Activated T-cell treated with anti-CD3 and anti-CD28 coated beads, Interleukin-2, amount 50 U/mL, for 24 hours (primary cell): ENCODE results near the gene CLIC4.
"Not testable (repeated sequence)": the region's sequence is repeated elsewhere in the genome, so short reads cannot be mapped to it uniquely, and the experiment has no call there.

ENCODE experiments used
- DNase-seq: peaks from one replicate; pipeline ENCODE4 v3.0.0-alpha.2; 2020
- H3K27ac Mint-ChIP-seq: 2 replicates; pipeline ENCODE4 v1.8.0; 2020; ENCODE audit warnings: mild to moderate bottlenecking, mixed read lengths
- H3K27me3 Mint-ChIP-seq: 2 replicates; pipeline ENCODE4 v1.8.0; 2020; ENCODE audit warnings: mixed read lengths
- H3K36me3 Mint-ChIP-seq: 2 replicates; pipeline ENCODE4 v1.8.0; 2020; ENCODE audit warnings: low read depth, mixed read lengths
- H3K4me1 Mint-ChIP-seq: 2 replicates; pipeline ENCODE4 v1.8.0; 2020; ENCODE audit warnings: low read depth, mixed read lengths
- H3K4me3 Mint-ChIP-seq: 2 replicates; pipeline ENCODE4 v1.8.0; 2020; ENCODE audit warnings: mild to moderate bottlenecking, moderate library complexity, mixed read lengths
- H3K9me3 Mint-ChIP-seq: 2 replicates; pipeline ENCODE4 v1.8.0; 2020; ENCODE audit warnings: mixed read lengths

Gene CLIC4

GRCh38 chr1:24769656-24770651 lies 24.7 kb downstream of the CLIC4 start:
- no peak for DNase-seq
- H3K27ac Mint-ChIP-seq: no peak overlapping the region
- no peaks in the 10 kb centered on the region for H3K27me3 Mint-ChIP-seq
- H3K9me3 Mint-ChIP-seq: no peaks in the 10 kb centered on the region
- no peak overlapping the region for H3K4me3 Mint-ChIP-seq
- H3K36me3 Mint-ChIP-seq: no peaks in the 10 kb centered on the region
- peaks cover 5% of the 10 kb centered on the region for H3K4me1 Mint-ChIP-seq

GRCh38 chr1:24770881-24771280 lies 25.6 kb downstream of the CLIC4 start:
- no peak for DNase-seq
- H3K27ac Mint-ChIP-seq: no peak overlapping the region
- no peaks in the 10 kb centered on the region for H3K36me3 Mint-ChIP-seq
- no peaks in the 10 kb centered on the region for H3K27me3 Mint-ChIP-seq
- no peaks in the 10 kb centered on the region for H3K9me3 Mint-ChIP-seq
- H3K4me1 Mint-ChIP-seq: peaks cover 5% of the 10 kb centered on the region
- no peak overlapping the region for H3K4me3 Mint-ChIP-seq

DNA sequence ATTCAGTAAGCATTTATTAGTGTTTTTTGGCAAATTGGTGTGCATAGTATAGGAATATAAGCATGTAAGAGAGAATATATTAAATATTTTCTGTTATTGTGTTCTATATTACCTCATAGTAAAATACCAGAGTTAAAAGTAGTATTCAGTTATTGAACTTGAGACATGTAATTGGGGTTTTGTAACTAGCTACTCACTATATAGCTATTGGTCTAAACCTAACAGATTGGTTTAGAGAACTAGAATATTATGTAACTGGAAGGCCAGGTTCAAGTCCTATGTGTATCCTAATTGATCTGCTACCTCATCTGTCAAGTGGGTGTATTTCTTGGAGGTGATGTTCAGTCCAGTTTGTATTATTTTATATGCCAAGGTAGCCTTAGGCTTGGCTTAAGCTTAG lies 26.3 kb downstream of the CLIC4 start:
- Mint-ChIP-seq H3K27ac (no peak overlapping the region), H3K9me3 (no peaks in the 10 kb centered on the region), H3K36me3 (no peaks in the 10 kb centered on the region), H3K4me3 (no peak overlapping the region), H3K27me3 (no peaks in the 10 kb centered on the region), H3K4me1 (peaks cover 5% of the 10 kb centered on the region)
- no peak for DNase-seq

DNA sequence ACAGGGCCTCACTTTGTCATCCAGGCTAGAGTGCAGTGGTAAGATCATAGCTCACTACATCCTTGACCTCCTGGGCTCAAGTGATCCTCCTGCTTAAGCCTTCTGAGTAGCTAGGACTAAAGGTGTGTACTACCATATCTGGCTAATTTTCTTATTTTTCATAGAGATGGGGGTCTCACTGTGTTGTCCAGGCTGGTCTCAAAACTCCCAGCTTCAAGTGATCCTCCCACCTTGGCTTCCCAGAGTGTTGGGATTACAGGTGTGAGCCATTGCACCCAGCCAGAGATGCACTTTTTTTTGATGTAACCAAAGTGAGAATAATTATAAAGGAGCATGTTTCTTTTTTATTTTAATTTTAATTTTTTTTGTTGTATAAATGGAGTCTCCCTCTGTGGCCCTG lies 28.4 kb downstream of the CLIC4 start:
- H3K4me3 Mint-ChIP-seq: no peak overlapping the region

DNA sequence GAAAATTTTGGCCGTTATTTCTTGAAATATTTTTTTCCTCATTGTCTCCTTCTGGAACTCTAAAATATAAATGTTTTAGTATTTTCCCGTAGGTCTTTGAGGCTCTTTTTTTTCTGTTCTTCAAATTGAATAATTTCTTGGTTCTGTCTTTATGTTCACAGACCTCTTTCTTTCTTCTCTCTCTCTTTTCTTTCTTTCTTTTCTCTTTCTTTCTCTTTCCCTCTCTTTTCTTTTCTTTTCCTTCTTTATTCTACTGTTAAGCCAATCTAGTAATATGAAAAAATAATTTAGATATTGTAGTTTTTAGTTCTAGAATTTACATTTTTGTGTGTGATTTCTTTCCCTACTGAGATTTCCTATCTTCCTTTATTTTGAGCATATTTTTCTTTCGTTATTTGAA lies 30.1 kb downstream of the CLIC4 start:
- Mint-ChIP-seq H3K36me3 (no peaks in the 10 kb centered on the region), H3K4me1 (peaks cover 1% of the 10 kb centered on the region), H3K27me3 (no peaks in the 10 kb centered on the region), H3K27ac (no peak overlapping the region), H3K9me3 (no peaks in the 10 kb centered on the region), H3K4me3 (no peak overlapping the region)
- no peak for DNase-seq

More for the DNA sequence above, 28.4 kb downstream of the CLIC4 start:
- no peaks in the 10 kb centered on the region for H3K27me3 Mint-ChIP-seq
- DNase-seq: no peak
- peaks cover 5% of the 10 kb centered on the region for H3K4me1 Mint-ChIP-seq
- no peak overlapping the region for H3K27ac Mint-ChIP-seq
- H3K9me3 Mint-ChIP-seq: no peaks in the 10 kb centered on the region
- H3K36me3 Mint-ChIP-seq: no peaks in the 10 kb centered on the region

DNA sequence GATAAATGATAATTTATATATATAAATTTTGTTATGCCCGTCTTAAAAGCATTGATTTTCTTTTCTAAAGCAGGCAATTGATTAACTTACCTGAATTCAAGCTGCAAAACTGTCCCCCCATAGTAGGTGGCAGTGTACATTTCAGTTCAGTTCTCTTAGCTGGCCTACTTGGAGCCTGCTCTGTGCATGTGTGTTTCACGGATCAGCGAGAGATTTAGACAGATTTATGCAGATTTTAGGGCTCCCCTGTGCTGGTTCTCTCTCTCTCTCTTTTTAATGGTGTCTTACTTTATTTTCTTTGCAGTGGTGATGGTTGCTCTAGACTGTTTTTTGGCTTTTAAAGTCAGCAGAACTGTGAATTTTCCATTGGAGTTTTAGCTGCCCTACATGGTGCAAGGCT lies 30.7 kb downstream of the CLIC4 start:
- H3K36me3 Mint-ChIP-seq: no peaks in the 10 kb centered on the region
- no peak overlapping the region for H3K27ac Mint-ChIP-seq
- no peaks in the 10 kb centered on the region for H3K27me3 Mint-ChIP-seq
- no peak overlapping the region for H3K4me3 Mint-ChIP-seq
- DNase-seq: no peak
- H3K4me1 Mint-ChIP-seq: no peaks in the 10 kb centered on the region
- no peaks in the 10 kb centered on the region for H3K9me3 Mint-ChIP-seq

DNA sequence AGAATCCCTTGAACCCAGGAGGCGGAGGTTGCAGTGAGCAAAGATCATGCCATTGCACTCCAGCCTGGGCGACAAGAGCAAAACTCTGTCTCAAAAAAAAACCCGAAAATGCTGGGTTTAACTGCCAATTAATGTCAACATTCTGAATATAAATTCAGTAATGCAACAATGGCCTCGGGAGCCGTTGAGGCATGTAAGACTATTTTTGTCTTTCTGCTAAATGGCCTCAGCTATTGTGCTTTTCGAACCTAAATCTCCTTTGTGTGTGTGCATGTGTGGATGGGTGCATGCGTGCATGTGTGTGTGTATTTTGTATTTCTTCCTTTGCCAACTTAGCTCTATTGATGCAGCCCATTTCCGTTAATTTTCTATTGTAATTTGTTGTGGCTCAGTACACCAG lies 31.6 kb downstream of the CLIC4 start:
- H3K27me3 Mint-ChIP-seq: no peaks in the 10 kb centered on the region
- no peaks in the 10 kb centered on the region for H3K9me3 Mint-ChIP-seq
- no peak overlapping the region for H3K4me3 Mint-ChIP-seq
- no peaks in the 10 kb centered on the region for H3K36me3 Mint-ChIP-seq
- DNase-seq: no peak
- no peak overlapping the region for H3K27ac Mint-ChIP-seq
- H3K4me1 Mint-ChIP-seq: no peaks in the 10 kb centered on the region

DNA sequence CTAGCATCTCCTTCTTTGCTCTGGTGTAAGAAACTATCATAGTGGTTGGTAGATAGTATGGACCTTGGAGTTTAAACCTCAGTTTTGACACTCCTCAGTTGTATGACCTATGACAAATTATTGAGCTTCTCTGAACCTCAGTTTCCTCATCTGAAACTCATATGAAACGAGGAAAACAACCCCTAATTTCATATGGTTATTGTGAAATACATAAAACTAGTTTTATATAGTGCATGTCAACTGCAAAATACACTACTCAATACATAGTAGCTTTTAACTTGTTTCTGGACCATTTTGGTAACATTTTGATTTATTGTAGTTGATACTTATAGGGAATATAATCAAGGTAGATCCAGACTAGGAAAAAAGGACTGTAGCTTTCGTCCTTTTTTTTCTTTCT lies 32.9 kb downstream of the CLIC4 start:
- Mint-ChIP-seq H3K9me3 (no peaks in the 10 kb centered on the region), H3K4me3 (no peak overlapping the region), H3K27me3 (no peaks in the 10 kb centered on the region), H3K27ac (no peak overlapping the region), H3K4me1 (no peaks in the 10 kb centered on the region), H3K36me3 (no peaks in the 10 kb centered on the region)
- no peak for DNase-seq

DNA sequence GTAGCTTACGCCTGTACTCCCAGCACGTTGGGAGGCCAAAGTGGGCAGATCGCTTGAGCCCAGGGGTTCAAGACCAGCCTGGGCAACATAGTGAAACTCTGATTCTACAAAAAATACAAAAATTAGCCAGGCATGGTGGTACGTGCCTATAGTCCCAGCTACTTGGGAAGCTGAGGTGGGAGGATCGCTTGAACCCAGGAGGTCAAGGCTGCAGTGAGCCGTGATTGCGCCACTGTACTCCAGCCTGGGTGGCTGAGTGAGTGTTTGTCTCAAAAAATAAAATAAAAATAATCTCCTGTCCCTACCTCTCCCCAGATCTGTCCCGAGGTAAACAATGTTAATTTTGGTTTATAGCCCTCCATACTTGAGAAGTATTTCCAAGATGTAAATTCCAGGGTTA lies 34.0 kb downstream of the CLIC4 start:
- H3K4me3 Mint-ChIP-seq, H3K36me3 Mint-ChIP-seq, H3K4me1 Mint-ChIP-seq, H3K9me3 Mint-ChIP-seq, DNase-seq, H3K27ac Mint-ChIP-seq, H3K27me3 Mint-ChIP-seq: not testable (repeated sequence)

- no peak overlapping the region for H3K27ac Mint-ChIP-seq
- no peak overlapping the region for H3K4me3 Mint-ChIP-seq
- H3K27me3 Mint-ChIP-seq: no peaks in the 10 kb centered on the region
- no peaks in the 10 kb centered on the region for H3K36me3 Mint-ChIP-seq
- no peak for DNase-seq
- H3K4me1 Mint-ChIP-seq: no peaks in the 10 kb centered on the region
- H3K9me3 Mint-ChIP-seq: no peaks in the 10 kb centered on the region
These were observed 34.6 kb downstream of the CLIC4 start for GRCh38 chr1:24779689-24780464.

- H3K4me3 Mint-ChIP-seq, H3K36me3 Mint-ChIP-seq, H3K9me3 Mint-ChIP-seq, H3K4me1 Mint-ChIP-seq, DNase-seq, H3K27me3 Mint-ChIP-seq, H3K27ac Mint-ChIP-seq: not testable (repeated sequence)
These were observed 35.4 kb downstream of the CLIC4 start for GRCh38 chr1:24780626-24781025.

GRCh38 chr1:24782689-24783088 lies 37.4 kb downstream of the CLIC4 start:
- no peaks in the 10 kb centered on the region for H3K4me1 Mint-ChIP-seq
- H3K9me3 Mint-ChIP-seq: no peaks in the 10 kb centered on the region
- no peaks in the 10 kb centered on the region for H3K36me3 Mint-ChIP-seq
- H3K27me3 Mint-ChIP-seq: no peaks in the 10 kb centered on the region
- H3K27ac Mint-ChIP-seq: no peak overlapping the region
- DNase-seq: no peak
- no peak overlapping the region for H3K4me3 Mint-ChIP-seq

DNA sequence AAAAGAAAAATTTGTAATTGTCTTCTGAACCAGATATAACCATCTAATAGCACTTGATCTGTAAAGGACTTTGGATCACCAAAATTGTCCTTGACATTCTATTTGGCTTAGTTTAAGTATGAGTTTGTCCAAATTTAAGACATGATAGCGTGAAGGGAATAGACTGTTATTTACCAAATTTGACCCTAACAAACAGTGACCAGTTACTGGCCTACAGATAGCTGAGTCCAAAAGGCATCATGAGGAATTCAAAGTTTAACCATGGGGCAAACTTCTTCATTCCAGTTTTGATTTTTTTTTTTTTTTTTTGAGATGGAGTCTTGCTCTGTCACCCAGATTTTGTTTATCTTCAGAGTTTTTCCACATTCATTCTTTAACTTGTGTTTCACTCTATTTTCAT lies 38.5 kb downstream of the CLIC4 start:
- H3K4me1 Mint-ChIP-seq: no peaks in the 10 kb centered on the region
- no peak overlapping the region for H3K4me3 Mint-ChIP-seq
- H3K9me3 Mint-ChIP-seq: no peaks in the 10 kb centered on the region
- DNase-seq: no peak
- no peaks in the 10 kb centered on the region for H3K27me3 Mint-ChIP-seq
- no peak overlapping the region for H3K27ac Mint-ChIP-seq
- no peaks in the 10 kb centered on the region for H3K36me3 Mint-ChIP-seq

DNA sequence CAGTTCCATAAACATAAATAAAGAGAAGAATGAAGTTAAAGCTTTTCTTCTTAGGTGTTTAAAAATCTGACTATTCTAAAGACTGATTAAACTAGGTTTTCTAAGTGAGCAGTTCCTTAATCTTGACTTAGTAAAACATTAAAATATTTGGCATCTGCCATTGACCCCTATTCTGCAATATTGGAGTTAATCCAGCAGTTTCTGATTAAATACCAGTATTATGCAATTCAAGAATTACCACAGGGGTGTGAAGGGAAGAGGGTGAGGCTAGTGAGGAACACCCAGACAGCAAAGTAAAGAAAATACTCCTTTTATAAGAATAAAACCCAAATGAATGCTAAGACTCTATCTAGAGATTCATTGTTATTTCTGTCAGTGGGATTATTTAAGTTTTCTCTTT lies 40.9 kb downstream of the CLIC4 start:
- H3K27ac Mint-ChIP-seq: no peak overlapping the region
- no peak for DNase-seq
- no peaks in the 10 kb centered on the region for H3K9me3 Mint-ChIP-seq
- no peaks in the 10 kb centered on the region for H3K4me1 Mint-ChIP-seq
- no peak overlapping the region for H3K4me3 Mint-ChIP-seq
- no peaks in the 10 kb centered on the region for H3K27me3 Mint-ChIP-seq
- no peaks in the 10 kb centered on the region for H3K36me3 Mint-ChIP-seq

GRCh38 chr1:24790490-24790889 lies 45.2 kb downstream of the CLIC4 start:
- no peak overlapping the region for H3K27ac Mint-ChIP-seq
- no peaks in the 10 kb centered on the region for H3K27me3 Mint-ChIP-seq
- H3K9me3 Mint-ChIP-seq: no peaks in the 10 kb centered on the region
- H3K4me1 Mint-ChIP-seq: no peaks in the 10 kb centered on the region
- H3K36me3 Mint-ChIP-seq: no peaks in the 10 kb centered on the region
- DNase-seq: no peak
- no peak overlapping the region for H3K4me3 Mint-ChIP-seq
